Measurements from ENCODE around the gene TYROBP.
"Not testable (repeated sequence)": the region's sequence is repeated elsewhere in the genome, so short reads cannot be mapped to it uniquely, and the experiment has no call there.

Gene TYROBP

DNA sequence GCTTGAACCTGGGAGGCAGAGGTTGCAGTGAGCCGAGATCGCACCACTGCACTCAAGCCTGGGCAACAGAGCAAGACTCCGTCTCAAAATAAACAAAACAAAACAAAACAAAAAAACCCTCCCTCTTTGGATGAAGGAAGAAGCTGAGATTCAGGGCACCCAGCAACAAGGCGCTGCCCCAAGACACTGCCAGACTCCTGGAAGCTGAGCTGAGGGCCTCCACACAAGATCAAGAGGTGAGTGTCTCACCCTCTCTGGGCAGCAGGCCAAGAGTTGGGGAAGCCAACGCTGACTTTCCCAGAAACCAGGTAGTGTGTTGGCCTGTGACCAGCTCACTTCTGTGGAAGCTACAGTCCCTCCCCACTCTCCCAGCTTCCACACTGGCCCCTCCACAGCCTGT lies 3.7 kb upstream of the TYROBP start:
- Histone ChIP-seq H3K4me3 (ENCODE audit: insufficient read length, low read depth) (no peak overlapping the region), H3K9me3 (ENCODE audit: insufficient read depth, low read length) (no peaks in the 10 kb centered on the region), H3K4me1 (ENCODE audit: insufficient read depth, insufficient read length) (peaks cover 2% of the 10 kb centered on the region), H3K27me3 (ENCODE audit: insufficient read depth, insufficient read length) (no peaks in the 10 kb centered on the region), H3K9ac (ENCODE audit: insufficient read length, low read depth) (no peak overlapping the region), H3K36me3 (ENCODE audit: insufficient read depth, insufficient read length, low read length) (no peaks in the 10 kb centered on the region)
- no peak for DNase-seq (ENCODE audit: low read depth, low spot score)
- TF ChIP-seq YY1 (IDR thresholded peaks at IDR 0.05; ENCODE audit: insufficient read depth, insufficient read length) (no peak), SUZ12 (IDR thresholded peaks at IDR 0.05; ENCODE audit: extremely low read depth, insufficient read depth, insufficient read length) (no peak), ZNF274 (IDR thresholded peaks at IDR 0.05; ENCODE audit: low read depth, low read length) (no peak)

- H3K4me1 ChIP-seq (ENCODE audit: insufficient read depth, insufficient read length): peaks cover 2% of the 10 kb centered on the region
- no peak for DNase-seq (ENCODE audit: low read depth, low spot score)
Observed at GRCh38 chr19:35911173-35911572, 3.1 kb upstream of the TYROBP start.

DNA sequence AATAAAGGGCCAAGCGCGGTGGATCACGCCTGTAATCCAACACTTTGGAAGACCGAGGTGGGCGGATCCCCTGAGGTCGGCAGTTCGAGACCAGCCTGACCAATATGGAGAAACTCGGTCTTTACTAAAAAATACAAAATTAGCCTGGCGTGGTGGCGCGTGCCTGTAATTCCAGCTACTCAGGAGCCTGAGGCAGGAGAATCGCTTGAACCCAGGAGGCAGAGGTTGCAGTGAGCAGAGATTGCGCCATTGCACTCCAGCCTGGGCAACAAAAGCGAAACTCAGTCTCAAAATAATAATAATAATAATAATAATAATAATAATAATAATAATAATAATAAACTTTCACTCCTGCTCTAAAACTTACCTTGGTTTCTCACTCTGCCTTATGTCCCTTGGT lies 2.3 kb upstream of the TYROBP start:
- not testable (repeated sequence) for H3K4me1 ChIP-seq (ENCODE audit: insufficient read depth, insufficient read length); H3K4me3 ChIP-seq (ENCODE audit: insufficient read length, low read depth); H3K27me3 ChIP-seq (ENCODE audit: insufficient read depth, insufficient read length); H3K36me3 ChIP-seq (ENCODE audit: insufficient read depth, insufficient read length, low read length); H3K9ac ChIP-seq (ENCODE audit: insufficient read length, low read depth); DNase-seq (ENCODE audit: low read depth, low spot score); H3K9me3 ChIP-seq (ENCODE audit: insufficient read depth, low read length)

More at GRCh38 chr19:35911173-35911572, 3.1 kb upstream of the TYROBP start:
- Histone ChIP-seq H3K36me3 (ENCODE audit: insufficient read depth, insufficient read length, low read length) (no peaks in the 10 kb centered on the region), H3K9me3 (ENCODE audit: insufficient read depth, low read length) (no peaks in the 10 kb centered on the region), H3K4me3 (ENCODE audit: insufficient read length, low read depth) (no peak overlapping the region), H3K27me3 (ENCODE audit: insufficient read depth, insufficient read length) (no peaks in the 10 kb centered on the region), H3K9ac (ENCODE audit: insufficient read length, low read depth) (no peak overlapping the region)
- TF ChIP-seq SUZ12 (IDR thresholded peaks at IDR 0.05; ENCODE audit: extremely low read depth, insufficient read depth, insufficient read length) (no peak), YY1 (IDR thresholded peaks at IDR 0.05; ENCODE audit: insufficient read depth, insufficient read length) (no peak), ZNF274 (IDR thresholded peaks at IDR 0.05; ENCODE audit: low read depth, low read length) (no peak)

GRCh38 chr19:35909684-35910035 lies 1.6 kb upstream of the TYROBP start:
- TF ChIP-seq YY1 (IDR thresholded peaks at IDR 0.05; ENCODE audit: insufficient read depth, insufficient read length): no peak
- TF ChIP-seq SUZ12 (IDR thresholded peaks at IDR 0.05; ENCODE audit: extremely low read depth, insufficient read depth, insufficient read length): no peak
- TF ChIP-seq ZNF274 (IDR thresholded peaks at IDR 0.05; ENCODE audit: low read depth, low read length): no peak
- Histone ChIP-seq H3K9me3 (ENCODE audit: insufficient read depth, low read length) (no peaks in the 10 kb centered on the region), H3K36me3 (ENCODE audit: insufficient read depth, insufficient read length, low read length) (no peaks in the 10 kb centered on the region), H3K9ac (ENCODE audit: insufficient read length, low read depth) (no peak overlapping the region), H3K4me3 (ENCODE audit: insufficient read length, low read depth) (no peak overlapping the region), H3K27me3 (ENCODE audit: insufficient read depth, insufficient read length) (no peaks in the 10 kb centered on the region), H3K4me1 (ENCODE audit: insufficient read depth, insufficient read length) (peaks cover 2% of the 10 kb centered on the region)
- no peak for DNase-seq (ENCODE audit: low read depth, low spot score)

DNA sequence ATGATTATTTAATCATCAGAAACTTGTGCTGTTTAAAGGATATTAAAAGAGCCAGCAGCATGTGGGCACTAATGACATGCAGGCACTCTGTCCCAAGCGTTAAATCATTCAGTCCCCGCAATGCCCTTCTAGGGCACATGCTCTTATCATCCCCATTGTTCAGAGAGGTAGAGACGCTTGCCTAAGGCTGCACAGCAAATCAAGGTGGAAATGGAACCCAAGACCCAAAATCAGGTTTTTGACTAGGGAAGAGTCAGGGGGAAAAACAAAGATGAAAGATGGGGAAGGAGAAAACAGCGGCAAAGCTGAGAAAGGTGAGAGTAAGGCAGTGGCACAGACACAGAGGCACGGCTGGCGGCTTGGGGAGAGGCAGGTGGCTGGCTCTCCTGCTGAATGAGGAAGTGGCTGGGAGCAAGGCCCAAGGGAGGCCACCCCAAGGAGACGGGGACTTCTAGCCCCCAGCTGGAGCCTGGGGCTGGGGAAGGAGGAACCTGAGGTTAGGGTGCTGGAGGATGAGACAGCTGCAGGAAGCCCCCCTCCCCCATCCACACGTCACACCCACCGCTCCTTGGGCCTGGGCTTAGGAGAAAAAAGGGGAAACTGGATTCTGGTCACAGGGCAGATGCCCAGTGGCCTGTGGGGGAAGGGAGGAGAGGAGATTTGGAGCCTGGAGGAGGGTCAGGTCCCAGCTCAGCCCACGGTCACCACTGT lies 1.0 kb upstream of the TYROBP start:
- DNase-seq (ENCODE audit: low read depth, low spot score): no peak
- Histone ChIP-seq H3K4me3 (ENCODE audit: insufficient read length, low read depth) (no peak overlapping the region), H3K9me3 (ENCODE audit: insufficient read depth, low read length) (no peaks in the 10 kb centered on the region), H3K36me3 (ENCODE audit: insufficient read depth, insufficient read length, low read length) (no peaks in the 10 kb centered on the region), H3K9ac (ENCODE audit: insufficient read length, low read depth) (no peak overlapping the region), H3K27me3 (ENCODE audit: insufficient read depth, insufficient read length) (no peaks in the 10 kb centered on the region), H3K4me1 (ENCODE audit: insufficient read depth, insufficient read length) (peaks cover 2% of the 10 kb centered on the region)
- no peak for TF ChIP-seq SUZ12 (IDR thresholded peaks at IDR 0.05; ENCODE audit: extremely low read depth, insufficient read depth, insufficient read length)
- no peak for TF ChIP-seq ZNF274 (IDR thresholded peaks at IDR 0.05; ENCODE audit: low read depth, low read length)
- no peak for TF ChIP-seq YY1 (IDR thresholded peaks at IDR 0.05; ENCODE audit: insufficient read depth, insufficient read length)

DNA sequence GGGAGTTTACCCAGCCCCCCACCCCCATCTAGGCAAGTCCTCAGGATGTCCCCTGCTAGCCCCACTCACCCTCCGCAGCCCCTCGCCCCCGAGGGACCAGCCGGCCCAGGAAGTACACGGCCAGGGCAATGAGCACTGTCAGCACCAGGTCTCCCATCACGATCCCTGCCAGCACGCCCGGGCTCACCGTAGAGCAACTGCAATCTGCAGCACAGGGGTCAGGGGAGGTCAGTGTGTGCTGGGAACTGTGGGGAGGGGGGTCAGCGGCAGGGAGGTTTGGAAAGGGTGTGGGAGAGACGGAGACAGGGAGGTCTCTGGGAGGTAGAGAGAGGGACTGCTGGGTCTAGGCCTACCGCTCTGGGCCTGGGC lies 734 bp downstream of the TYROBP start:
- no peak for DNase-seq (ENCODE audit: low read depth, low spot score)
- Histone ChIP-seq H3K9me3 (ENCODE audit: insufficient read depth, low read length) (no peaks in the 10 kb centered on the region), H3K4me3 (ENCODE audit: insufficient read length, low read depth) (no peak overlapping the region), H3K36me3 (ENCODE audit: insufficient read depth, insufficient read length, low read length) (no peaks in the 10 kb centered on the region), H3K4me1 (ENCODE audit: insufficient read depth, insufficient read length) (peaks cover 5% of the 10 kb centered on the region), H3K9ac (ENCODE audit: insufficient read length, low read depth) (no peak overlapping the region), H3K27me3 (ENCODE audit: insufficient read depth, insufficient read length) (no peaks in the 10 kb centered on the region)
- TF ChIP-seq YY1 (IDR thresholded peaks at IDR 0.05; ENCODE audit: insufficient read depth, insufficient read length): no peak
- TF ChIP-seq ZNF274 (IDR thresholded peaks at IDR 0.05; ENCODE audit: low read depth, low read length): no peak
- no peak for TF ChIP-seq SUZ12 (IDR thresholded peaks at IDR 0.05; ENCODE audit: extremely low read depth, insufficient read depth, insufficient read length)

DNA sequence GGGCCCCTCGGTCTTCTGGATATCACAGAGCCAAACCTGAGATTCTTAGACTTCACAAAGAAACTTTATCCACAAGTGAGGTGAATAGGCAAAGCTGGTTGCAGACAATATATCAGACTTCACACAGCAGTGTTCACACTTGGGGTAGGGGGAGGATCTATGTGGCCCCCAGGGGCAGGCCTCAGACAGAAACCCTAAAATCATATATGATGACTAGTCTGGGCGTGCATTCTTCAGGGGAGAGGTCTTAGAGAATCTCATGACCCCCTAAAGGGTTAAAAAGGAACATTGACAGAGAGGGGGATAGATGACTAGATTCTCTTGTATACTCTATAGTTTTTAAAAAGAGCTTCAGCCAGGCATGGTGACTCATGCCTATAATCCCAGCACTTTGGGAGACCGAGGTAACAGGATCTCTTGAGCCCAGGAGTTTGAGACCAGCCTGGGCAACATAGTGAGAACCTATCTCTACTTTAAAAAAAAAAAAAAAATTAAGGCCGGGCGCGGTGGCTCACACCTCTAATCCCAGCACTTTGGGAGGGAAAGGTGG lies 2.8 kb downstream of the TYROBP start:
- Histone ChIP-seq H3K9me3 (ENCODE audit: insufficient read depth, low read length) (no peaks in the 10 kb centered on the region), H3K4me1 (ENCODE audit: insufficient read depth, insufficient read length) (peaks cover 5% of the 10 kb centered on the region)

More for the DNA sequence above, 2.8 kb downstream of the TYROBP start:
- no peaks in the 10 kb centered on the region for H3K27me3 ChIP-seq (ENCODE audit: insufficient read depth, insufficient read length)
- no peaks in the 10 kb centered on the region for H3K36me3 ChIP-seq (ENCODE audit: insufficient read depth, insufficient read length, low read length)
- TF ChIP-seq YY1 (IDR thresholded peaks at IDR 0.05; ENCODE audit: insufficient read depth, insufficient read length) (no peak), SUZ12 (IDR thresholded peaks at IDR 0.05; ENCODE audit: extremely low read depth, insufficient read depth, insufficient read length) (no peak), ZNF274 (IDR thresholded peaks at IDR 0.05; ENCODE audit: low read depth, low read length) (no peak)
- no peak overlapping the region for H3K9ac ChIP-seq (ENCODE audit: insufficient read length, low read depth)
- H3K4me3 ChIP-seq (ENCODE audit: insufficient read length, low read depth): no peak overlapping the region
- DNase-seq (ENCODE audit: low read depth, low spot score): no peak
